HG03060 (cell line): Measurements from ENCODE around the gene PNMT.

ENCODE experiments used
- ATAC-seq: cut with Tn5 transposase; IDR thresholded peaks from one replicate; pipeline ENCODE4 v1.9.1; 2021; ENCODE audit warnings: low read depth, moderate number of reproducible peaks; ENCODE audit not compliant: unreplicated experiment

Gene PNMT

GRCh38 chr17:39666601-39667261 is 1.5 kb upstream of the PNMT start:
- ATAC-seq = no peak

- no peak for ATAC-seq
Observed at GRCh38 chr17:39667262-39667944, 850 bp upstream of the PNMT start.

GRCh38 chr17:39669897-39670735 is 1.9 kb downstream of the PNMT start:
- ATAC-seq = no peak

- no peak for ATAC-seq
Observed at GRCh38 chr17:39670746-39671145, 2.5 kb downstream of the PNMT start.

DNA sequence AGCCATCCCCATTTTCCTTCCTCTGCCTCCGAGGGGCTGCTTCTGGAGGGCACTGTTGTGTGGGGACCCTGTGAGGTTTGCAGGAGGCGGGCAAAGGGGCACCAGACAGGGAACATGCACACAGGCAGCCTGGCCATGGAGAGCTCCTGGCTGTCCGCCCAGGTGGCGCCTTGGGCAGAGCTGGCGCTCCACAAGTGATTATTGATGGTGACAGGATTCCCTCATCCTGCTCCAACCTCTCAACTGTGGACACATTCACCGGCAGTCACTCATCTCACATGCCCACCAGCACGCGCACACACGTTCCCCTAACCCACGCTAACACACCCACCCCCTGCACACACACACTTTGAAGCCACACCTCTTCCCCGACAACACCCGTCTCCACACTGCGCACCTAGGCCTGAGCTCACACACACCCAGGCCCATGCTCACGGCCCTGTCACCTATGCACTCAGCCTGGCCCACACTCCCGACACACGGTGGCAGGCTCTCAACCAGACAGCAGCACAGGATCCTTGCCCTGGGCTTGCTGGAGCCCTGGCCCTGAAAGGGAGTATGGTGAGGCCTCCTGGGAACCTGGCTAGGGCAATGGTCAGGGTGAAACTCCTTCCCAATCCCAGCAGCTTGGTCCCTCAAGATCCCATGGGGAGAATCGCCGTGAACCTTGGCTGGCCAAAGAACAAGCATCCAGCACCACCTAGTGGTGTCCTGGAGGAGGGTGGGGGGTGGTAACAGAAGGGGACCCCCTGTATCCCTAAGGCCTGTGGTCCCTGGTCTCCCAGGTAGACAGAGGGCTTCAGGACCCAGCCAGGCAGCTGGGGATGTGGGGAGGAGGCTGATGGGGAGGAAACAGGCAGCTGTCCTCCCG is 3.6 kb downstream of the PNMT start:
- no peak for ATAC-seq

DNA sequence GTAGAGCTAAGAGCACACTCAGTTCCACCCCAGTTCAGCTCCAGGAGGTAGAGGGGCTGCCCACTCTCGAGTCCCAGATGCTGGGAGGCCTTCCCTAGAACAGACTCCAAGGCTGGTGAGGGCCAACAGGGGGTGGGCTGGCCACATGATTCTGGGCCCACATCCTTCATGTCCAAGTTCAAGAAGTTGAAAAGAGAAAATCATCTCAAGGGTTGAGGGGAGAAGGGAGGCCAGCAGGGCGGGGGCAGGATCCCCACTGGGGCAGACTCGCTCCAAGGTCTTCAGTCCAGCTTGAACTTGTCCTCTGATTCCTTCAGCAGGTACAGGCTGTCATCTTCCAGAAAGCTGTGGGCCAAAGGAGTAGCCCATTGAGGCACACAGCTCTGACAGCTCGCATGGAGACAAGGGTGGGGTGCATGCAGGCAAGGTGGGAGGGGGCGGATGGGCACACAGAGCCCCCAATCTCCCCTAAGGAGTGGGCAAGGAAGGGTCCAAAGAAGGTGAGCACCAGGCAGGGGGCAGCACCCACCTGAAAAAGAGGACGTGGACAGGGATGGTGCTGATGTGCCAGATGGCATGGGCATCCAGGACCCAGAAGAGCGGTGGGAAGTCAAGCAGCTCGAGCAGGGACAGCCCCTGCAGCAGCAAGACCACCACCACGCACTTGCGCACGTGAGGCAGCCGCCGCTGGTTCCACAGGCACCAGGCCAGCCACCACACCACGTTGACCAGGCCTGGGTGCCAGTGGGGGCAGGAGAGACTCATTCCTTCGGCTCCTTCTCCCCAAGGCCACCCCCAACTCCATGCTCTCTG is 4.5 kb downstream of the PNMT start:
- ATAC-seq = no peak

GRCh38 chr17:39673335-39674081 is 5.3 kb downstream of the PNMT start:
- ATAC-seq = no peak

DNA sequence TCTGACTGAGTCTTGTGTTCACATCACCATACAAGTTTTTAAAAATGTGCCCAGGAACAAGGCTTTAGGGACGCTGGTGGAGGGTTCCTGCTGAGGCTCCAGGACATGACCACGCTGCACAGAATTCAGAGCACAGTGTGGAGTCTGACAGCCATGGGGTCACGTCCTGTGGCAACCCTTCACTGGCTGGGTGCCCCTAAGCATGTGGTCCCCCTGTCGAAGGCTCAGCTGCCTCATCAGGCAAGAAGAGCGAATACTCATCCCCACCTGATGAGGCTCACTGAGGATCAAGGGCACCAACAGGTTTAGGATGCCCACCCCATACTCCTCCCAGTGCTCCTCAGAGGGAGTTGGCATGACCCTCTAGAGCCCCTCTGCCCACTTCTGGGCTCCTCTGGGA is 5.9 kb downstream of the PNMT start:
- no peak for ATAC-seq

- ATAC-seq = no peak
Observed at GRCh38 chr17:39674702-39675389, 6.6 kb downstream of the PNMT start.

GRCh38 chr17:39675390-39676082 is 7.3 kb downstream of the PNMT start:
- no peak for ATAC-seq

DNA sequence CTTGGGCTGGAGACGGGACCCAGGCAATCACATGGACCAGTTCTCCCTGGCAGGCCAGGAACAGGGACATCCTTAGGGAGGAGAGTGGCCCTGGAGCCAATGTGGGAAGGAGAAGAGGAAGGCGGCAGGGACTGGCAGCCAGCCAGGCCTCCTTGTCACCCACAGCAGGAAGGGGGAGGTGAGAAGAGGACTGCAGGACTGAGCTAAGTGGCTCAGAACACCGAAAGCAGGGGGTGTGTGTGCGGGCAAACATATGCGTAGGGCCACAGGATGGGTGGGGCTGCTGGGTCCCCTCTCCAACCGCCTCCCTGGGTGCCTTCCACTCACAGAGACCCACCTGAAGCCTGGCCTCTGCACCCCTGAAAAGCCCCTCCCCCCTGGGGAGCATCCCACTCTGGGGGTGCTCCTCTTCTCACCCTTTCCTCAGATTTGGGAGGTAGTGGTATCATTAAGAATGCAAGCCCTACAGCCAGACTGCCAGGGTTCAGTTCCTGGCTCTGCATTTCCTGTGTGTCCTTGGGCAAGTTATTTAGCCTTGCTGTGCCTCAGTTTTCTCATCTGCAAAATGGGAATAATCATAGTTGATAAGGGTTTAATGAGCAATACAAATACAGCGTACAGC is 8.1 kb downstream of the PNMT start:
- no peak for ATAC-seq

DNA sequence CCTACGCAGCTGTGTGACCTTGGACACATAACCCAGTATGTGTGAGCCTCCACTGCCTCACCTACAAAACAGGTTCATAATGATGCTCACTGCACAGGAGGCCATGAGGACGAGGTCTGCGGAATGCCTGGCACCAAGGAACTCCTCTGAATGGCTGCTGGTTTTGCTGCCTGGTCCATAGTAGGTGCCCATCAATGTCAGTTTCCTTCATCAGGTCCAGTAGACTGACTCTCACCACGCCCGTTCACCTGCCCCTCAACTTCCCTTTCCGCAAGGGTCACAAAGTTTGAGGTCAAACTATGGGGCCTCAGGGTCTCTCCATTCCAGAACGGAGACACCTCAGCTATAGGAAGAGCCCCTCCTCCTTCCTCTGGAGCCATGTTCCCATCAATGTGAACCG is 8.8 kb downstream of the PNMT start:
- ATAC-seq = no peak

GRCh38 chr17:39677542-39678339 is 9.5 kb downstream of the PNMT start:
- no peak for ATAC-seq

DNA sequence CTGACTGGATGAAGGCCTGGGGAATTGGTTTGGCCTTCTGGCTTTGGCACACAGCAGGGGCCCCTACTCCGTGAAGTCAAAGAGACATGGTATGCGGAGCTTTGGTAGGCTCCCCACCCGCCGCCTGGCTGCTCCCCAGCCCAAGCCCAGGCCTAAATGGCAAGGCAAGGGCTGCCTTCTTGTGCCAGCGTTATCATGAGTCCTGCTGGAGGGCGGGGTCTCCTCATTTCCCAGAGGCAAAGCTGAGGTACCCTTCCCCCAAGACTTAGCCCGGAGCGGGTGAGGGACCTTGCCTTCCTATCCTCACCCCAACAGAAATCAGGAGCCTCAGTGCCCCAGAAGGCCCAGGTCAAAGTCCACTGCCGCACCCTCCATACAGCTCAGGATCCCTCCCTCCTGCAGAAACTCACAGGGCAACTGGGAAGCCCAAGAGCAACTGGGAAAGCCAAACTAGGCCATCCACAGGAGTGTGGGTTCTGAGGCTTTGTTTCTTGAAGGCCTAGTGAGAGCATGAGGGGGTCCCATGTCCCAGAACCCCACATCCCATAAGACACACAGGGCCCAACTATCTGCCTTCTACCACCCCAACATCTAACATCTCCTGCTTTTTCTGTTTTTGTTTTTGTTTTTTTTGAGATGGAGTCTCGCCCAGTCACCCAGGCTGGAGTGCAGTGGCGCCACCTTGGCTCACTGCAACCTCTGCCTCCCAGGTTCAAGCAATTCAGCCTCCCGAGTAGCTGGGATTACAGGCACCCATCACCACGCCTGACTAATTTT is 10.3 kb downstream of the PNMT start:
- ATAC-seq = no peak

DNA sequence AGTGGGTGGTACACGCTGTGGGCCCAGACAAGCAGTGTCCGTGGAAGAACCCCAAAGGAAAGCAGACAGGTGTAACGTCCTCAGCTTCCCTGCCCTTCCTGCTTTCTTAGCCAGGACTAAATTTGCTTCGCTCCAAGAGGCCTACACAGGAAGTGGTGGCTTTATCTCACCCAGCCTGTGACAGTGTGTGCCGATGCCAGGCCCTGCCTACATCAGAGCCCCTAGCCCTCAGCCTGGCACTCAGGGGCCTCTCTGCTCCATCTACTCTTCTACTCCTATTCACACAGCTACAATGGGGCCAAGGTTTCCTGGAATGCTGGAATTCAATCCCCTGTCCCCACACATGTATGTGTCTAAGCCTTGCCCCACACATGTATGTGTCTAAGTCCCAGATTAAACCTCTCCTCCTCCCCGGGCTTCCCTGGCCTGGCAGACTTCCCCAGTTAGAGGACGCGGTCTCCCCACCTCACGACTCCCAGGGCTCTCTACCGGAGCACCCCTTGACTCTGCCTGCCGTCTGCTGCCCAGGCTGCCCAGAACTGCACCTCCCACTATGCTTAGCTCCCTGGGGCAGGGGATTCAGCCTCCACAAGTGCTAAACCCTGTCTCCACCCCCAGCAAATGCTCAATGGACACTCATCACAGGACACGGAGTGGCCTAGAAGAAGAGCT is 11.4 kb downstream of the PNMT start:
- ATAC-seq = no peak
